ENCODE results near the gene TNRC6B.
"Not testable (repeated sequence)": the region's sequence is repeated elsewhere in the genome, so short reads cannot be mapped to it uniquely, and the experiment has no call there.

Gene TNRC6B

GRCh38 chr22:40377931-40378330 is 200.2 kb downstream of the TNRC6B start:
- DNase-seq, result no peak

GRCh38 chr22:40378448-40378847 is 200.7 kb downstream of the TNRC6B start:
- not testable (repeated sequence) for DNase-seq

- no peak for DNase-seq
Observed at GRCh38 chr22:40381461-40381860, 203.7 kb downstream of the TNRC6B start.

GRCh38 chr22:40383905-40384304 is 206.2 kb downstream of the TNRC6B start:
- no peak for DNase-seq

- DNase-seq, result no peak
Observed at GRCh38 chr22:40385036-40385782, 207.5 kb downstream of the TNRC6B start.
